Central memory CD8-positive, alpha-beta T cell (primary cell): Measurements from ENCODE around the gene PLIN3.

Experiments
- ATAC-seq: fragments of 150-1000 bp; cut with Tn5 transposase; replicated peaks from 2 replicates; pipeline ENCODE4 v1.10.0; 2022; ENCODE audit warnings: mild to moderate bottlenecking, moderate FRiP score, moderate number of reproducible peaks; ENCODE audit not compliant: poor library complexity, severe bottlenecking; ENCODE audit errors: extremely low read depth
- DNase-seq, 2 donors: peaks; one replicate each; pipeline ENCODE4 v3.0.0; 2021; ENCODE audit warnings: low spot score in 2 of 2
- H3K27ac Mint-ChIP-seq: one replicate; pipeline ENCODE4 v1.8.0; 2022; ENCODE audit warnings: low read depth, mild to moderate bottlenecking, moderate library complexity, mixed read lengths
- H3K27me3 Mint-ChIP-seq: one replicate; pipeline ENCODE4 v1.8.0; 2022; ENCODE audit warnings: mixed read lengths
- H3K36me3 Mint-ChIP-seq: one replicate; pipeline ENCODE4 v1.8.0; 2022; ENCODE audit warnings: mild to moderate bottlenecking, moderate library complexity, mixed read lengths; ENCODE audit not compliant: insufficient read depth
- H3K4me1 Mint-ChIP-seq: one replicate; pipeline ENCODE4 v1.8.0; 2022; ENCODE audit warnings: mixed read lengths
- H3K4me3 Mint-ChIP-seq: one replicate; pipeline ENCODE4 v1.8.0; 2022; ENCODE audit warnings: mild to moderate bottlenecking, moderate library complexity, mixed read lengths
- H3K9me3 Mint-ChIP-seq: one replicate; pipeline ENCODE4 v1.8.0; 2022; ENCODE audit warnings: mixed read lengths

Gene PLIN3, protein sequence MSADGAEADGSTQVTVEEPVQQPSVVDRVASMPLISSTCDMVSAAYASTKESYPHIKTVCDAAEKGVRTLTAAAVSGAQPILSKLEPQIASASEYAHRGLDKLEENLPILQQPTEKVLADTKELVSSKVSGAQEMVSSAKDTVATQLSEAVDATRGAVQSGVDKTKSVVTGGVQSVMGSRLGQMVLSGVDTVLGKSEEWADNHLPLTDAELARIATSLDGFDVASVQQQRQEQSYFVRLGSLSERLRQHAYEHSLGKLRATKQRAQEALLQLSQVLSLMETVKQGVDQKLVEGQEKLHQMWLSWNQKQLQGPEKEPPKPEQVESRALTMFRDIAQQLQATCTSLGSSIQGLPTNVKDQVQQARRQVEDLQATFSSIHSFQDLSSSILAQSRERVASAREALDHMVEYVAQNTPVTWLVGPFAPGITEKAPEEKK

DNA sequence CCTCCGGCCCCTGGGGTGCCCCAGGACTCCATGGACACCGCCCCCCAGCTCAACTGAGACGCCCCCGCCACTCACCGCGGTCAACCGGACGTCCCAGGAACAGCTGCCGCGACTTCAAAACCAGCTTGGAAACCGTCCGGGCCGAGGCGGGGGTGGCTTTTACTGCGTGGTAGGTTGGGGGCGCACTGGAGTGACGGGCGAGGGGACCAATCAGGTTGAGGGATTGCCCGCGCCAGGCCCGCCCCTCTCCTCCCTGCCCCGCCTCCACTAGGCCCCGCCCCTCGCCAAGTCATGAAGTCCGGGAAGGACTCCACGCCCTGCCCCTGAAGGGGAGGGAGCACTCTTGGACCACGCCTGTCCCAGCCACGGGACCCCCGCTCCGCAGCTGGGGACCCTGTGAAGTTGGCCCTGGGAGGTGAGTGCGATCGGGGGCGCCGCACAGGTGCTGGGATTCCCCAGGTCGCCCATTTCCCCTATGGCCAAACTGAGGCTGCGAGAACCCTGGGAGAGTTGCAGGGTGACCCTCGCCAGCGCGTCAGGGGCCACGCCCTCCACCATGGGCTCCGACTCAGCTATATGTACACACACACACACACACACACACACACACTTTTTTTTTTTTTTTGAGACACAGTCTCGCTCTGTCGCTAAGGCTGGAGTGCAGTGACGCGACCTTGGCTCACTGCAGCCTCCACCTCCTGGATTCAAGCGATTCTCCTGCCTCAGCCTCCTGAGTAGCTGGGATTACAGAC, at the start of gene PLIN3:
PLIN3 (minus strand) TSS at position 134 of the 752 bp plus-strand sequence. CDS start 6,273 bp downstream, outside the sequence.
- DNase-seq, result peak; percentile 67 to 78
- H3K27me3 Mint-ChIP-seq, result no peaks in the 10 kb centered on the region
- H3K4me3 Mint-ChIP-seq, result peak within 1 kb of the TSS; percentile 80
- peaks cover 9% of the 10 kb centered on the region for H3K4me1 Mint-ChIP-seq
- peak; percentile 89 for ATAC-seq
- H3K9me3 Mint-ChIP-seq, result no peaks in the 10 kb centered on the region
- peaks cover 9% of the 10 kb centered on the region for H3K36me3 Mint-ChIP-seq
- peak within 1 kb of the TSS; percentile 53 for H3K27ac Mint-ChIP-seq

DNA sequence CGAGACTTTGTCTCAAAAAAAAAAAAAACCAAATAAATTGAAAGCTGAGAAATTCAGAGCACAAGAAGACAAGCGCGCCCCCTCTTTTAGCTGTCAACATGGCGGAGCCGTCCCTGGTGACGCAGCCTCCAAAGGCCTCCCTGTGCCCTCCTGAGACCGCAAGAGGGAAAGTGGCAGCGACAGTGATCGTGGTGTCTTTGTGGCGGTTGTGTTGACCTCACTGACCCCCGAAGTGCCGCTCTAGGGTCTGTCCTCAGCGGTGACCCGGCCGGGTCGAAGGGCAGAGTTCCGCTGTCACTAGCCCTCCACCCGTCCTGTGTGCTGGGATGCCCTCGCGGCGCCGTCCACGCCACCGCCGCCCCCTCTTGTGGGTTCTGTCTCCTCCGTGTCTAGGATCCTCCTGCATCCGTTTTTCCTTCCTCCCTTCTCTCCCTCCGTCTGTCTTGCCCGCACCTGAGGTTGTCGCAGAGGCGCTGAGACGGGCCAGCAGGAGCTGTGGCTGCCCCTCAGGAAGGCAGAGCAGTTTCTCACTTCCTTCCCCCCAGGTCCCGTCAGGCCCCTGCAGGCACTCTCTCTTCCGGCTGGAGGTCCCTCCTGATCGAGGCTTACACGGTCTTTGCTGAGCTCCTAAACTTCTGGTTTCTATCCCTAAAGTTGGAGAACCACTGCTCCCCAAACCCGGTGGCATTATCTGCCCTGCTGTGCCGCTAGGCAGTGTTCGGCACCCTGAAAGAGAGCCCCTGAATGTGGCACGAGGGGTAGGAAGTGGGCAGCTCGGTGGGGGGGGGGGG, 49.0 kb upstream of the PLIN3 start:
- DNase-seq (peak; percentile 39 to 40), ATAC-seq (peak; percentile 30)
- Mint-ChIP-seq H3K27ac (peak overlapping the region; percentile 97), H3K4me3 (peak overlapping the region; percentile 94), H3K27me3 (no peaks in the 10 kb centered on the region), H3K4me1 (peaks cover 31% of the 10 kb centered on the region), H3K9me3 (no peaks in the 10 kb centered on the region), H3K36me3 (peaks cover 29% of the 10 kb centered on the region)

DNA sequence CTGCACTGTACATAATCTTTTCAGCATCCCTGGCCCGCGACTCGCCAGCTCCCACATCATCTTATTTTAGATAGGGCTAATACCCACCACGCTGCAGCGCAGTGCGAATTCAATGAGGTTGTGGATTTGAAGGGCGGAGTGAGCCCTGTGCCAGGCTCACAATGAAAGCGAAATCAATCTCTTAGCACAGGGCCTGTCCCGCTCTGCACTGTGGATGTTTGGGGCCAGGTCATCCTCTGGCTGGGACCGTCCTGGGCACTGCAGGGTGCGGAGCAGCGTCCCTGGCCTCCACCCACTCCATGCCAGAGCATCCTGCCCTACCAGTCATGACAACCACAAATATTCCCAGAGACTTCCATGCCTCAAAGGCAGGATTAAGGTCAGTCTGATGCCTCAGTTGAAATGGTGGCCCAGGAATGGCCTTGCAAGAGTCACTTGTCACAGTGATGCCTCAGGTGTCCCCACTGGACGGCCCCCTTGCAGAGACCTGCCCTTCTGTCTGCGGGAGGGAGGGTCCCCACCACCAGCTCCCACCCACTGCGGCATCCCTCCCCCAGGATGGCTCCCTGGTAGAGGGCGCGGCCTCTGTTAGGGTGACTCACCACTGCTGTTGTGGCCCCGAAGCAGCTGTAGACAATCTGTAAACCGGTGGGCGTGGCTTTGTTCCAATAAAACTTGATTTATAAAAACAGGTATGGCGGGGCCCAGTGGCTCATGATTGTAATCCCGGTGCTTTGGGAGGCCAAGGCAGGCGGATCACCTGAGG, 47.5 kb upstream of the PLIN3 start:
- ATAC-seq, result peak; percentile 70
- Mint-ChIP-seq H3K9me3 (no peaks in the 10 kb centered on the region), H3K36me3 (peaks cover 29% of the 10 kb centered on the region)

DNA sequence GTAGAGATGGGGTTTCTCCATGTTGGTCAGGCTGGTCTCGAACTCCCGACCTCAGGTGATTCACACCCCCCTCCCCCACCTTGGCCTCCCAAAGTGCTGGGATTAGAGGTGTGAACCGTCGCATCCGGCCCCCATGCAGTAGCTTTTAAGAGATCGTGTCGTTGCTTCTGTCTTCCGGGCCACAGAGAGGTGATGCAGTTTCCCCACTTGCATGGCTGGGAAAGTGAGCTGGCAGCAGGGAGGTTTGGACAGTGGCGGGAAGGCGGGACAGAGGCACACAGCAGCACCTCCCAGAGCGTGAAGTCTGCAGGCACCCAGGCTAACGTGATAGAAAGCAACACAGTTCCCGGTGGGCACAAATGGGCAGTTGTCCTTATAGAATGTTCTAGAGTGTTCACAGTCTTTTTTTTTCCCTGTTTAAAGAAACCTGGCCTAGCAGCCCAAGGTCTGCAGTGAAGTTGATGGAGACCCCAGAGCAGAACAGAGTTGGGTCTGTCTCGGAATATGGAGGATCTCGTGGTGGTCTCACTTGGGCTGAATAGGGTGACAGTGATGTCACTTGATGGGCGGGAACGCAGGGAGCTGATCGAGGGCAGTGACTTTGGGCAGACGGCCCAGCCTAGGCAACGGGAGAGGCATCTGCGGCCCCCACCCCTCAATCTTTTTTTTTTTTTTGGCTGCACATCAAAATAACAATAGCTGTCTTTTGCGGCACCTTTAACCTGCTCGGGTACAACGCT, 46.7 kb upstream of the PLIN3 start:
- Mint-ChIP-seq H3K9me3 (no peaks in the 10 kb centered on the region), H3K36me3 (peaks cover 29% of the 10 kb centered on the region), H3K4me1 (peaks cover 41% of the 10 kb centered on the region), H3K27ac (peak overlapping the region; percentile 97), H3K27me3 (no peaks in the 10 kb centered on the region), H3K4me3 (peak overlapping the region; percentile 94)
- DNase-seq (peak in 1 of 2 donors; percentile 44), ATAC-seq (peak; percentile 13)

More for the DNA sequence above, 47.5 kb upstream of the PLIN3 start:
- Mint-ChIP-seq H3K27ac (peak overlapping the region; percentile 97), H3K4me3 (peak overlapping the region; percentile 94), H3K4me1 (peaks cover 41% of the 10 kb centered on the region), H3K27me3 (no peaks in the 10 kb centered on the region)
- DNase-seq, result peak; percentile 50 to 66

DNA sequence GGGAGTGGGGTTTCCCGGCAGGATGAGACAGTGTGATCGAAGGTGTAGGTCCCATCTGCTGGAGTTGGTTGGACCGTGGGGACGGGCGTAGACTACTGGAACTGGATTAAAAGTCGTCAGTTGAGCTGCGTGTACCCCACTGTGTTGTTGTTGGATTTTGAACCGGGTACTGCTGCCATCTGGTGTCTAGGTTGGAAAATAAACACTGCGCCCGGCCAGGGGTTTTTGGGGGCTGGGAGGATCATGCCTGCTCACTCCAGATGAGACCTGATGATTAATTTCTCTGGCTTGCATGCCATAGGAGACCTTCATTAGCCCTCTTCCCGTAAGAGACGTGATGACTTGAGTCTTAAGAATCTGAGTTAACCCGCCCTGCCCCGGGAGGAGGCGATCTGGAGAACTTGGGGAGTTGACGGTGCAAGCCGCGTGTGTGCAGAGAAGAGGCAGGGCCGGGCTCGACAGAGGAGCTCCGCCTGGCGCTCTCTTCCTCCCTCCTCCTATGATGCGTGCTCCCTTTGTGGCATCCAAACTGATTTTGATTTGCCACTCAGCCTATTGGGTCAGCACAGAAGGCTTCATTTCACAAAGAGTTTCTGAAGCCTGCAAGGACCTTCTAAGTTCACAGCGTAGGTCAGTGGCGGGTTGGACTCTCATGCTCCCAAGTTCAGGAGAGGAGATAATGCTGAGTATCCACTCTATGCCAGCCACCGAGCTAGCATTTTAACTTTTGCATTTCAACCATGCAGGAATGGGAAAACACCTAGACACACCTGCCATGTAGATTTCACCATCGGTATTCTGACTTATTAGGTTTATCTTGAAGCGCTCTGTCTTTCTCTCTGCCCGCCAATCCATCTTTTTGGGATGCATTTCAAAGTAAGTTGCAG, 44.6 kb upstream of the PLIN3 start:
- H3K36me3 Mint-ChIP-seq, result peaks cover 33% of the 10 kb centered on the region
- H3K27ac Mint-ChIP-seq, result peak overlapping the region; percentile 87
- peaks cover 53% of the 10 kb centered on the region for H3K4me1 Mint-ChIP-seq
- DNase-seq, result peak; percentile 49 to 63
- no peaks in the 10 kb centered on the region for H3K9me3 Mint-ChIP-seq
- H3K4me3 Mint-ChIP-seq, result peak overlapping the region; percentile 94
- no peaks in the 10 kb centered on the region for H3K27me3 Mint-ChIP-seq
- ATAC-seq, result peak; percentile 20

DNA sequence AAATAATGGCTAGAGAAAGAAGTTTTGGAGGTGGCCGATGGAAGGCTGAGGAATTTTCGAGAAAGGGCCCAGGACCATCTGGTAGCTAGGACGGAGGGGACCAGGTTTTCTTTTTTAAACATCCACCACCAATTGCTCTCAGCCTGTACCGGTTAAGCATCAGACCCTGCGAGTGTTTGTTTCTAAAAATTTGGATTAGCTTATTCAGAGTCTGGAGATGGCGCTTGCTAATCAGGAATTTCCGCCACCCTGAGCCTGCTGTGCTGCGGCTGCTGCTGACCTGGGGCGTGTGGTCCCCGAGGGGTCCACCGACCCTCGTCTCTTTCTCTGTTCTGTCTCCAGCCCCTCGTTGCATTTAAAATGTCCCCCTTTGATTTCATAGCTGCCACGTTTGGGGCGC, 43.8 kb upstream of the PLIN3 start:
- H3K27ac Mint-ChIP-seq, result peak overlapping the region; percentile 87
- no peaks in the 10 kb centered on the region for H3K9me3 Mint-ChIP-seq
- H3K4me3 Mint-ChIP-seq, result peak overlapping the region; percentile 94
- DNase-seq (no peak), ATAC-seq (no peak)
- H3K36me3 Mint-ChIP-seq, result peaks cover 30% of the 10 kb centered on the region
- peaks cover 59% of the 10 kb centered on the region for H3K4me1 Mint-ChIP-seq
- H3K27me3 Mint-ChIP-seq, result no peaks in the 10 kb centered on the region

DNA sequence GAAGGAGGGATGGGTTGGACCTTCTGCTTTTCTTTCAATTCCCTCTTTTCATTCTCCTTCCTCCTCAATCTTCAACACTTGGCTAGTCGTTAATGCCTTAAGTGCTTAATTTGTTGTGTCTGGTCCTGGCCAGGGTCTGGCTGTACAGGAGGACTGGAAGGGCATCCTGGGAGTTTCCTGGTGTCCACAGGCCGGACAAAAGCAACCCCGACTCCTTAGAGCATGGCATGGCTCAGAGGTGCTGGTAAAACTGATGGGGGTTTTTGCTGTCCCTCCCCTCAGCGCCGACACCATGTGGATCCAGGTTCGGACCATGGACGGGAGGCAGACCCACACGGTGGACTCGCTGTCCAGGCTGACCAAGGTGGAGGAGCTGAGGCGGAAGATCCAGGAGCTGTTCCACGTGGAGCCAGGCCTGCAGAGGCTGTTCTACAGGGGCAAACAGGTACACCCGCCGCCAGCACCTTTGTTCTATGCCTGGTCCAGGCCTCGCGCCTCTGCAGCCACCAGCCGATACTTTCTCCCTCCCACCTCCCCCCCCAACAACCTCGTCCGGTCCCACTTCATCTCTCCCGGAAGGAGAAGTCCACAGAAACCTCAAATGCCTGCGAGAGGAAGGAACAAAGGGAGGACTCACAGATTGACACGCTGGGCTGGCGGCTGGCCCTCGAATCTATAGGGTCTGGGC, 43.3 kb upstream of the PLIN3 start:
- Mint-ChIP-seq H3K9me3 (no peaks in the 10 kb centered on the region), H3K4me3 (peak overlapping the region; percentile 94), H3K27me3 (no peaks in the 10 kb centered on the region), H3K4me1 (peaks cover 62% of the 10 kb centered on the region), H3K27ac (peak overlapping the region; percentile 87), H3K36me3 (peaks cover 31% of the 10 kb centered on the region)
- ATAC-seq (no peak), DNase-seq (no peak)

DNA sequence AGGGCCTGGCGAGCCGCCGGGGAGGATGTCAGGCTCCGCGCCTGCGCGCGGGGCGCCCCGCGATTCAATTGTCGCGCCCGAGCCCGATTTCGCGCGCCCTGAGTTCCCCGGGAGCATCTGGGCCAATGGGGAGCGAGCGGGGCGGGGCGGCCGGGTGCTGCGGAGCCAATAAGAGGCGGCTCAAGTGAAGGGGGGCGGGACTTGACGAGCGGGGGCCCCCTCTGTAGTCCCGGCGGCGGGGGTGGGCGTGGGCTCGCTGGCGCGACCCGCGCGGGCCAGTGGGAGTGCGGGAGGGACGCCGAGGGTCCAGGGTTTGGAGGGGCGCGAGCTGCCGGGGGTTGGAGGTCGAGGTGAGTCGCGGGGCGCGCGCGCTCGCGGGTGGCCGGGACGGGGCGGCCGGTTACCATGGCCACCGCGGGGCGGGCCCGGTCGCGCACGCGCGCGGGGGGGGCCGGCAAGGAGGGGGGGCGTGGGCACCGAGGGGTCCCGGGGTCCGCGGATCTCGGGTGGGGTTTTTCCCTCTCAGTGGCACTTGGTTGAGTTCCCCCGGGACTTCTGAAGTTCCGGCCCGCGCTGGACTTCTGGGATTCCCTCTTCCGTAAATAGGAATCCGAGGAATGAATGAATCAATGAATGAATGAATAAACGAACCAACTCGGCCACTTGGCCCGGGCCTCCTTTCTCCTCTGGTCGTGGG, 42.6 kb upstream of the PLIN3 start:
- H3K4me3 Mint-ChIP-seq, result peak overlapping the region; percentile 94
- no peaks in the 10 kb centered on the region for H3K9me3 Mint-ChIP-seq
- no peak overlapping the region for H3K27ac Mint-ChIP-seq
- peaks cover 62% of the 10 kb centered on the region for H3K4me1 Mint-ChIP-seq
- no peaks in the 10 kb centered on the region for H3K27me3 Mint-ChIP-seq
- ATAC-seq, result peak; percentile 64
- peaks cover 30% of the 10 kb centered on the region for H3K36me3 Mint-ChIP-seq
- DNase-seq, result peak; percentile 88 to 89

DNA sequence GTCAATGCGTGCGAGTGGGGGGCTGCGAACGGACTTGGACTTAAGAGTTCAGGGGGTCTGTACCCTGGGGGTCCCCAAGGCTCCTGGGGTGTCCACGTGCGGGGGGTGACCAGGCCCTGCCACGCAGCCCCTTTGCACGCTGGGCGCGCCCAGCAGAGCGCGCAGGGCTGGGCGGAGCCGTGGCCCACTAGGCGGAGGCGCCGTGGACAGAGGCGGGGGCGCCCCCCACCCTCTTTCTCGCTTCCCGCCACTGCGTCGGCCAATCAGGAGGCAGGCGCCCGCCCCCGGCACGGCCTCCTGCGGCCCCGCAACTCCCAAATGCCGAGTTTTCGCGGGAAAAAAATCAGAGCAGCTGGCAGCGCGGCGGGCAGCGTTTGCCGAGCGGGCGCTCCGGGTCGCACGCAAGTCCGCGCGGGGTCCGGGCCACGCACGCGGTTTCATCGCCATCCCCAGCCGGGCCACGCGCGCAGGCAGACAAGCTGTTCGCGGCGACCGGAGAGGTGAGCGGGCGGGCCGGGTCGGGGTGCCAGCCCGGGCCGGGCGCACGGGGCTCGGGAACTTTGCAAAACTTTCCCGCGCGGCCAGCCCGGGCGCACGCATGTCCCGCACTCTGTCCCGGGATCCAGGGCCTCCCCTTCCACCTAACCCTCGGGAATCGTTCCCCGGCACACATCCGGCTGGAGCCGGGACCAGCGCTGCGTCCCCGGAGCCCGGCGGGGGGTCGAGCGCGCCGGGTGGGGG, 41.9 kb upstream of the PLIN3 start, which contains the start of gene UHRF1:
UHRF1 (plus strand) TSS at position 346 of the 741 bp plus-strand sequence. CDS start 1,385 bp downstream, outside the sequence.
- DNase-seq, result no peak
- peaks cover 55% of the 10 kb centered on the region for H3K4me1 Mint-ChIP-seq

More for the DNA sequence above, 41.9 kb upstream of the PLIN3 start, which contains the start of gene UHRF1:
- no peak for ATAC-seq
- no peaks in the 10 kb centered on the region for H3K27me3 Mint-ChIP-seq
- H3K9me3 Mint-ChIP-seq, result no peaks in the 10 kb centered on the region
- H3K36me3 Mint-ChIP-seq, result peaks cover 27% of the 10 kb centered on the region
- peak within 1 kb of the TSS; percentile 94 for H3K4me3 Mint-ChIP-seq
- H3K27ac Mint-ChIP-seq, result peak within 1 kb of the TSS; percentile 51
